ENCODE measurements around the gene COX4I1. TPM values are rescaled to one million over a fixed set of nuclear protein-coding genes. Genes with fewer than 3 reads are reported as not detected.

COX4I1 gene
- total RNA-seq, 1 experiment from 2014 or later, result 429 TPM

GRCh38 chr16:85785927-85786326 is 13.6 kb upstream of the COX4I1 start:
- no peak overlapping the region for H3K27ac ChIP-seq (ENCODE audit: low read length)
- no peaks in the 10 kb centered on the region for H3K9me3 ChIP-seq (ENCODE audit: control insufficient read depth, insufficient read depth, low read depth, low read length)
- H3K4me3 ChIP-seq (ENCODE audit: low read depth in 2 of 2, low read length in 2 of 2), result no peak overlapping the region
- TF ChIP-seq SIN3A (IDR thresholded peaks at IDR 0.05; ENCODE audit: borderline replicate concordance, insufficient read depth, low read depth, low read length) (no peak), REST (IDR thresholded peaks at IDR 0.05; ENCODE audit: insufficient read depth in 1 of 2, low read depth in 2 of 2, low read length in 1 of 2) (no peak), TCF7L2 (IDR thresholded peaks at IDR 0.05; ENCODE audit: low read depth, low read length) (no peak), CTCF (IDR thresholded peaks at IDR 0.05) (no peak), POLR2AphosphoS5 (IDR thresholded peaks at IDR 0.05; ENCODE audit: low read depth, low read length) (no peak)
- no peaks in the 10 kb centered on the region for H3K4me1 ChIP-seq (ENCODE audit: control insufficient read depth, insufficient read depth, low read length)
- no peaks in the 10 kb centered on the region for H3K27me3 ChIP-seq (ENCODE audit: control insufficient read depth, insufficient read depth, low read length)
- no peaks in the 10 kb centered on the region; the same call in 1 of the 2 replicates for H3K36me3 ChIP-seq (ENCODE audit: control insufficient read depth, insufficient read depth, low read length)
- DNase-seq (ENCODE audit: low read depth, low spot score) (no peak), ATAC-seq (no peak)
- in situ Hi-C loops (cut with HindIII; ENCODE audit: low pct_unique_long_range_greater_than_20kb, low sequenced_read_pairs) (no loop called here), intact Hi-C loops (cut with micrococcal nuclease; ENCODE audit: unreplicated experiment) (no loop called here)
- BruUV-seq (replicated peaks), result no TSS peak
- ChIA-PET CTCF (no interaction called here), POLR2A (no interaction called here)

- no peaks in the 10 kb centered on the region for H3K9me3 ChIP-seq (ENCODE audit: control insufficient read depth, insufficient read depth, low read depth, low read length)
- no peaks in the 10 kb centered on the region for H3K4me1 ChIP-seq (ENCODE audit: control insufficient read depth, insufficient read depth, low read length)
- TF ChIP-seq POLR2AphosphoS5 (IDR thresholded peaks at IDR 0.05; ENCODE audit: low read depth, low read length) (no peak), REST (IDR thresholded peaks at IDR 0.05; ENCODE audit: insufficient read depth in 1 of 2, low read depth in 2 of 2, low read length in 1 of 2) (no peak), SIN3A (IDR thresholded peaks at IDR 0.05; ENCODE audit: borderline replicate concordance, insufficient read depth, low read depth, low read length) (no peak), TCF7L2 (IDR thresholded peaks at IDR 0.05; ENCODE audit: low read depth, low read length) (no peak), CTCF (IDR thresholded peaks at IDR 0.05) (no peak)
- in situ Hi-C loops (cut with HindIII; ENCODE audit: low pct_unique_long_range_greater_than_20kb, low sequenced_read_pairs) (no loop called here), intact Hi-C loops (cut with micrococcal nuclease; ENCODE audit: unreplicated experiment) (no loop called here)
- no peak for ATAC-seq
- BruUV-seq (replicated peaks), result no TSS peak
- no peaks in the 10 kb centered on the region; the same call in 1 of the 2 replicates for H3K36me3 ChIP-seq (ENCODE audit: control insufficient read depth, insufficient read depth, low read length)
- H3K4me3 ChIP-seq (ENCODE audit: low read depth in 2 of 2, low read length in 2 of 2), result no peak overlapping the region
- ChIA-PET CTCF (no interaction called here), POLR2A (interaction anchor here (0.7 kb wide), 1 partner anchor 14 kb away, joined by 8 read pairs; no protein-coding TSS in a partner anchor)
- H3K27me3 ChIP-seq (ENCODE audit: control insufficient read depth, insufficient read depth, low read length), result no peaks in the 10 kb centered on the region
- DNase-seq (ENCODE audit: low read depth, low spot score), result no peak
- H3K27ac ChIP-seq (ENCODE audit: low read length), result no peak overlapping the region
Observed at GRCh38 chr16:85788819-85789218, 10.7 kb upstream of the COX4I1 start.
